ENCODE measurements around the gene RIMBP2. TPM values are rescaled to one million over a fixed set of nuclear protein-coding genes. Genes with fewer than 3 reads are reported as not detected.

RIMBP2 gene
- total RNA-seq, 1 donor from 2014 or later: not detected

DNA sequence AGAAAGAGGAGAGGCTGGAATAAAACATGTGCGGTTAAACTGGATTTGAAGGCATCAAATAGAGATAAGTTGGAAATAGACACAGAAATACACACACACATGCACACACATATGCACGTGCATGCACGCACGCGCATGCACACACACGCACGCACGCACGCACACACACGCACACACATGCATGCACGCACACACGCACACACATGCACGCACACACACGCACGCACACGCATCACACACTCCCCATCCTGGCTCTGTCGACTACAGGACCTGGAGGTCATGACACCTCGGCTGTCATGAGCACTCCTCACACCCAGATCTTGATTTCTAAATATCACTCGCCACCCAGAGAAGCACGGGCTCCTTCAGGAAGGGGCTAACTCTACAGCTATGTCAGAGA, 51.8 kb downstream of the RIMBP2 start:
- Mint-ChIP-seq H3K4me1 (ENCODE audit: low read depth) (no peaks in the 10 kb centered on the region), H3K27me3 (ENCODE audit: insufficient read depth) (no peaks in the 10 kb centered on the region), H3K4me3 (no peak overlapping the region), H3K9me3 (peaks cover 9% of the 10 kb centered on the region), H3K36me3 (ENCODE audit: low read depth) (no peaks in the 10 kb centered on the region), H3K27ac (no peak overlapping the region)
- DNase-seq (ENCODE audit: low spot score): no peak
- intact Hi-C loops (cut with micrococcal nuclease): no loop called here

GRCh38 chr12:130663514-130663913, 52.6 kb downstream of the RIMBP2 start:
- intact Hi-C loops (cut with micrococcal nuclease): no loop called here
- Mint-ChIP-seq H3K36me3 (ENCODE audit: low read depth) (no peaks in the 10 kb centered on the region), H3K4me1 (ENCODE audit: low read depth) (no peaks in the 10 kb centered on the region), H3K27ac (no peak overlapping the region), H3K9me3 (peaks cover 4% of the 10 kb centered on the region), H3K27me3 (ENCODE audit: insufficient read depth) (no peaks in the 10 kb centered on the region), H3K4me3 (no peak overlapping the region)
- no peak for DNase-seq (ENCODE audit: low spot score)

- intact Hi-C loops (cut with micrococcal nuclease): no loop called here
- no peak for DNase-seq (ENCODE audit: low spot score)
- Mint-ChIP-seq H3K4me1 (ENCODE audit: low read depth) (no peaks in the 10 kb centered on the region), H3K9me3 (no peaks in the 10 kb centered on the region), H3K27me3 (ENCODE audit: insufficient read depth) (no peaks in the 10 kb centered on the region), H3K27ac (no peak overlapping the region), H3K36me3 (ENCODE audit: low read depth) (no peaks in the 10 kb centered on the region), H3K4me3 (no peak overlapping the region)
Measured at GRCh38 chr12:130661486-130662255, 54.4 kb downstream of the RIMBP2 start.

- Mint-ChIP-seq H3K4me3 (no peak overlapping the region), H3K9me3 (no peaks in the 10 kb centered on the region), H3K27me3 (ENCODE audit: insufficient read depth) (no peaks in the 10 kb centered on the region), H3K36me3 (ENCODE audit: low read depth) (no peaks in the 10 kb centered on the region), H3K27ac (no peak overlapping the region), H3K4me1 (ENCODE audit: low read depth) (no peaks in the 10 kb centered on the region)
- DNase-seq (ENCODE audit: low spot score): no peak
- intact Hi-C loops (cut with micrococcal nuclease): no loop called here
Measured at GRCh38 chr12:130661059-130661458, 55.0 kb downstream of the RIMBP2 start.

DNA sequence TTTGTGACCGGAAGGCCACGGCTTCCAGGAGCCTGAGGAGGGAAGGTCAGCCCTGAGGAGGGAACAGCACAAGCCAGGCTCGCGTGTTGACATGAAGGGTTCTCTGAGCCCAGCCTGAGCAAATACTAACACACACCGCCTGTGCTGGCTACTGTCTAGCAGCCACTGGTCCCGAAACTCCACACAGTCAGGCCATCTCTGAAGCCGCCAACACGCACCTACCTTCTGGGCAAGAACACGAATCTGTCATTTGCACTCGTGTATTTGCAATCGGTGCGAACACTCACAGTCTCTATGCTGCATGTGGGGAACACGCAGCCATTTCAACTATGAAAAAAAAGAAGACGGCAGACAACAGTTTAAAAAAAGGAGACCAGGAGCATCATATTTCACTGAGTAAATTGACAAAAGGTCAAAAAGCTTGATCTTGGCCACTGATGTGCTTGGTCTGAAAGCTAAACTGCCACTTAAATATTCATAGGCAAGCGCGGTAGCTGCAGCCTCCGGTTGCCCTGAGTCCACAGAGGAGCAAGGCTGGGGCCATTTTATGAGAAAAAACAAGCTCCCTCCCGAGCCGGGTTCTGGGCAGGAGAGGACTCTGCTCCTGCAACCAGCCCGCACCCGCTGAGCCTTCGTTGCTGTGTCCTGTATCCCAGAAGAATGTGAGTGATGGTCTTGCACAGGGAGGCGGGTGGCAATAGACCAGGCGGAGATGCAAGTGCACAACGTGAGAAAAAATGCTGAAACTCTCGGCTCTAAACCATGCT, 57.8 kb downstream of the RIMBP2 start:
- H3K36me3 Mint-ChIP-seq (ENCODE audit: low read depth): no peaks in the 10 kb centered on the region
- no peak overlapping the region for H3K27ac Mint-ChIP-seq
- H3K27me3 Mint-ChIP-seq (ENCODE audit: insufficient read depth): no peaks in the 10 kb centered on the region
- intact Hi-C loops (cut with micrococcal nuclease): no loop called here
- peaks cover 8% of the 10 kb centered on the region for H3K9me3 Mint-ChIP-seq
- no peaks in the 10 kb centered on the region for H3K4me1 Mint-ChIP-seq (ENCODE audit: low read depth)
- no peak for DNase-seq (ENCODE audit: low spot score)
- no peak overlapping the region for H3K4me3 Mint-ChIP-seq

DNA sequence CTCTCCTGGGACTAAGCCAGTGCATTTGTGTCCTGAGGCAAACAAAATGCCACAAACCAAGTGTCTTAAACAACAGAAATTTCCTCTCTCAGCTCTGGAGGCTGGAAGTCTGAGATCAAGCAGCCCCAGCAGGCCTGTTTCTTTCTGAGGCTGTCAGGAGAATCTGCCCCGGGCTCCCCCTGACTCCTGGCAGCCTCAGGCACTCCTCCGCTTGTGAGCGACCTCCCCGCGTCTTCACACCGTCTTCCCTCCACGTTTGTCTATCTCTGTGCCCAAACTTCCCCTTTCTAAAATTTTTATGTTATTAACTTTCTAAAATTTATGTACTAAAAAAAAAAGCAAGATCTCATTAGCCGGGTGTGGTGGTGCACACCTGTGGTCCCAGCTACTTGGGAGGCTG, 59.7 kb downstream of the RIMBP2 start:
- DNase-seq (ENCODE audit: low spot score): no peak
- Mint-ChIP-seq H3K9me3 (peaks cover 8% of the 10 kb centered on the region), H3K4me1 (ENCODE audit: low read depth) (no peaks in the 10 kb centered on the region), H3K27ac (no peak overlapping the region), H3K27me3 (ENCODE audit: insufficient read depth) (no peaks in the 10 kb centered on the region), H3K36me3 (ENCODE audit: low read depth) (no peaks in the 10 kb centered on the region), H3K4me3 (no peak overlapping the region)
- intact Hi-C loops (cut with micrococcal nuclease): no loop called here

- Mint-ChIP-seq H3K4me3 (no peak overlapping the region), H3K9me3 (peaks cover 8% of the 10 kb centered on the region), H3K27me3 (ENCODE audit: insufficient read depth) (no peaks in the 10 kb centered on the region), H3K27ac (no peak overlapping the region), H3K4me1 (ENCODE audit: low read depth) (no peaks in the 10 kb centered on the region), H3K36me3 (ENCODE audit: low read depth) (no peaks in the 10 kb centered on the region)
- DNase-seq (ENCODE audit: low spot score): no peak
- intact Hi-C loops (cut with micrococcal nuclease): no loop called here
Measured at GRCh38 chr12:130655881-130656280, 60.2 kb downstream of the RIMBP2 start.

DNA sequence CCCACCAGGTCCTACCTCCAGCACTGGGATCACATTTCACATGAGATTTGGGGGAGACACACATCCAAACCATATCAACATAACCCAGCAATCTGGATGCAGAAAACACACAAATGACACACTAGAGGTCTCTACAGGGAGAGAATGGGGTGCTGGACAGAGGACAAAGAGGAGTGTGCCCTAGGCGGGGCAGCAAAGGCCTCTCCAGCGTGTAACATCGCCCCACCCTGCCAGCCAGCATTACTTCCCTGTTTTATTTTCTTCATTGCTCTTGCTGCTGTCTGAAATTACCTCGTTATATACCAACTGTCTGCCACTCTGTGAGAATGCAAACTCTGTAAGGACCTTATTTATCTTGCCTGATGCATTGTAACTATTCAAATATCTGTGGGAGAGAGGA, 61.1 kb downstream of the RIMBP2 start:
- H3K36me3 Mint-ChIP-seq (ENCODE audit: low read depth): no peaks in the 10 kb centered on the region
- H3K4me1 Mint-ChIP-seq (ENCODE audit: low read depth): no peaks in the 10 kb centered on the region

GRCh38 chr12:130651188-130651959, 64.7 kb downstream of the RIMBP2 start:
- Mint-ChIP-seq H3K4me3 (no peak overlapping the region), H3K9me3 (peaks cover 8% of the 10 kb centered on the region), H3K27me3 (ENCODE audit: insufficient read depth) (no peaks in the 10 kb centered on the region), H3K27ac (no peak overlapping the region), H3K4me1 (ENCODE audit: low read depth) (no peaks in the 10 kb centered on the region), H3K36me3 (ENCODE audit: low read depth) (no peaks in the 10 kb centered on the region)
- intact Hi-C loops (cut with micrococcal nuclease): no loop called here
- no peak for DNase-seq (ENCODE audit: low spot score)

More for the DNA sequence above, 61.1 kb downstream of the RIMBP2 start:
- intact Hi-C loops (cut with micrococcal nuclease): no loop called here
- Mint-ChIP-seq H3K27me3 (ENCODE audit: insufficient read depth) (no peaks in the 10 kb centered on the region), H3K27ac (no peak overlapping the region), H3K4me3 (no peak overlapping the region), H3K9me3 (peaks cover 8% of the 10 kb centered on the region)
- DNase-seq (ENCODE audit: low spot score): no peak

DNA sequence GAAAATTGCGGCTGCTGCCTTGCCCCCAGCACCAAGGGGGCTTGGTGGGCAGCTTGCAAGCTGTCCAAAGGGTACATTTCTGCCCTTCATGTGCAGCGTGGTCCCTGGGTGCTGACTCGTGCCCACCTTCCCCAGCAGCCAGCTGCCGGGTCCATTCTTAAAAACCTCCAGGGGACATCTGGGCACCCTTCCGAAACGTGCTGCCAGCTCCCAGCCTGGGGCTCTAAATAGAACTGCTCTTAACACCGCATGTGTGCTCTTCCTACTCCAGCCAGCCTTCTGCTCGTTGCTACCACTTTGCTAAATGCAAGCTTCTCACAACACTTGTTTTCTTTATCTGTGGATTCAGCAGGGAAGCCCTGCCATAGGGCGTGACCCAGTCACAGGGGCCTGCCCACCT, 66.0 kb downstream of the RIMBP2 start:
- Mint-ChIP-seq H3K27ac (no peak overlapping the region), H3K4me3 (no peak overlapping the region), H3K36me3 (ENCODE audit: low read depth) (no peaks in the 10 kb centered on the region), H3K9me3 (peaks cover 8% of the 10 kb centered on the region), H3K27me3 (ENCODE audit: insufficient read depth) (no peaks in the 10 kb centered on the region), H3K4me1 (ENCODE audit: low read depth) (no peaks in the 10 kb centered on the region)
- DNase-seq (ENCODE audit: low spot score): no peak
- intact Hi-C loops (cut with micrococcal nuclease): no loop called here

DNA sequence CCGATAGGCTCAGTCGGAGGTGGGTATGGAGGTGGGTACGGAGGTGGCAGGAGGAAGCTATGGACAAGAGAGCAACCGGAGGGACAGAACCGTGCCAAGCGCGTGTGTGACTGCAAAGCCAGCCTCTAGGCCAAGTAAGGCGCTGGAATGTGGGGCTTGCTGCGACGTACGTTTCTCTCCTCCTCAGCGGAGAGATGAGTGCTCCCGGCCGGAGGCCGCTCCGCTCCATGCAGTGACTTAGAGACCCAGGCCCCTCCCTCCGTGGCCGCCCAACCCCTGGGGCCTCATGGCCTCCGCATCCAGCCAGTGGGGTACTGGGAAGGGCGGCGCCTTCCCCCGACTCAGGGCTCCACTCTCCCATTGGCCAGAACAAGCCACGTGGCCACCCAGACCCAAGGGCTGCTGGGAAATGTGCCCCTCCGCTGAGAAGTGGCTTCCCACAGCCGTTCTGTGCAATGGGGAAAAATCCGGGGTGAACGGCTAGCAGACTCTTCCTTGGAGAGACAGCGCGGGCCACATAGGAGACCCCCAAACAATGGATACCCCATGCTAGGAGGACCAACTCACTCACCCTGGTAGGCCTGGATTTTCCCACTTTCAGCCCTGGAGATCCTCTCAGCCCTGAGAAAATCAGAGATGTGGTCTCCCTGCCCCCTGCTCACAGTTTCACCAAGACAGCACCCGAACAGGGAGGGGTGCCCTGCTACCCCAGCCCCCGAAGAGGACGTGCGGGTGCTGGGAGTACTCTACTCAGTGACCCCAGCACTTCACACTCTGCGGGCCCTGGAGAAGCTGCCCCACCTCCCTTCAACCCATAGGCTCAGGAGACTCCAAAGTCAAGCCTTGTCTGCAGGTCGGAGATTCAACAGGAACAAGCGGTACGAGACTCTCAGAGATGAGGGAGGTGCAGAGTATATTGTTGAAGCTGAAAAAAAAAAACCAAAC, 66.7 kb downstream of the RIMBP2 start:
- Mint-ChIP-seq H3K27ac (no peak overlapping the region), H3K36me3 (ENCODE audit: low read depth) (no peaks in the 10 kb centered on the region), H3K4me3 (no peak overlapping the region), H3K27me3 (ENCODE audit: insufficient read depth) (no peaks in the 10 kb centered on the region), H3K9me3 (peaks cover 4% of the 10 kb centered on the region), H3K4me1 (ENCODE audit: low read depth) (no peaks in the 10 kb centered on the region)
- intact Hi-C loops (cut with micrococcal nuclease): no loop called here
- no peak for DNase-seq (ENCODE audit: low spot score)

GRCh38 chr12:130647814-130648213, 68.3 kb downstream of the RIMBP2 start:
- Mint-ChIP-seq H3K9me3 (no peaks in the 10 kb centered on the region), H3K27ac (no peak overlapping the region), H3K27me3 (ENCODE audit: insufficient read depth) (no peaks in the 10 kb centered on the region), H3K4me1 (ENCODE audit: low read depth) (no peaks in the 10 kb centered on the region), H3K4me3 (no peak overlapping the region), H3K36me3 (ENCODE audit: low read depth) (no peaks in the 10 kb centered on the region)
- intact Hi-C loops (cut with micrococcal nuclease): no loop called here
- DNase-seq (ENCODE audit: low spot score): no peak

All from activated T-helper 1 cell treated with anti-CD3 and anti-CD28 coated beads, Interleukin-12 subunit alpha, Interleukin-12 subunit beta, Interleukin-2, Interleukin-4 antibody, amounts not matched to agents 30 ng/mL and 10 ng/mL and 1 ng/mL, durations not matched to agents 14 hours and 24 hours and 36 hours (primary cell).